HepG2 (cell line): ENCODE measurements around the gene PACS1. TPM values are rescaled to one million over a fixed set of nuclear protein-coding genes. Genes with fewer than 3 reads are reported as not detected.

ENCODE experiments used
- POLR2G ChIP-seq: fragments of 200-400 bp; formaldehyde crosslinking; IDR thresholded peaks from 2 replicates; pipeline ENCODE4 v1.6.1; 2018; ENCODE audit warnings: mild to moderate bottlenecking, low read depth, low read length, moderate library complexity
- THAP11 ChIP-seq: IDR thresholded peaks from 2 replicates; pipeline ENCODE4 v1.6.1; 2016; ENCODE audit warnings: missing biosample characterization, missing genetic modification reagents
- TRIM24 ChIP-seq: sonication (generic); formaldehyde crosslinking; IDR thresholded peaks from 2 replicates; pipeline ENCODE4 v1.8.0; 2022; ENCODE audit warnings: mild to moderate bottlenecking, missing genetic modification reagents
- ZFX ChIP-seq: sonication (generic); formaldehyde crosslinking; IDR thresholded peaks from 2 replicates; pipeline ENCODE4 v1.4.0; 2020; ENCODE audit warnings: mild to moderate bottlenecking, low read depth, missing genetic modification reagents, moderate library complexity
- ZNF33A ChIP-seq: sonication (generic); formaldehyde crosslinking; IDR thresholded peaks from 2 replicates; pipeline ENCODE4 v1.5.1; 2020; ENCODE audit warnings: missing genetic modification reagents, mild to moderate bottlenecking, moderate library complexity, borderline replicate concordance
- ZNF678 ChIP-seq: sonication (generic); formaldehyde crosslinking; IDR thresholded peaks from 2 replicates; pipeline ENCODE4 v1.4.0; 2020; ENCODE audit warnings: mild to moderate bottlenecking, missing genetic modification reagents
- polyA plus RNA-seq, 8 experiments: library from polyadenylated mRNA; depleted of rRNA in 3 of 8; stranded (reverse) in 7 of 8; unstranded in 1 of 8; fragments of >200 nt; fragmentation: Illumina TruSeq in 4 of 8; extraction: Trizol in 4 of 8; gene quantifications; 2 replicates each; pipeline versions ENCODE4 v1.2.1 to v1.2.3, GENCODE V29; 2011 to 2016; ENCODE audit warnings: low read depth in 4 of 8, missing spikeins in 1 of 8, mixed read lengths in 1 of 8; ENCODE audit not compliant: insufficient read depth in 1 of 8
- total RNA-seq, 5 experiments: library from RNA; depleted of rRNA; stranded (reverse); fragments of >200 nt; fragmentation: Illumina TruSeq; extraction: Trizol; gene quantifications; 2 replicates each; pipeline ENCODE4 v1.2.3, GENCODE V29; 2016; ENCODE audit warnings: low read depth in 1 of 5
- TF ChIP-seq, protein P1 (sequence below): sonication (generic); formaldehyde crosslinking; IDR thresholded peaks from 2 replicates; pipeline ENCODE4 v1.8.0; 2022; ENCODE audit warnings: mild to moderate bottlenecking, missing genetic modification reagents, borderline replicate concordance
- TF ChIP-seq, protein P2 (sequence below): sonication (generic); formaldehyde crosslinking; IDR thresholded peaks from 2 replicates; pipeline ENCODE4 v1.4.0; 2020; ENCODE audit warnings: missing genetic modification reagents
- TF ChIP-seq, protein P3 (sequence below): sonication (generic); formaldehyde crosslinking; conservative IDR thresholded peaks from 2 replicates; pipeline ENCODE4 v1.8.0; 2022; ENCODE audit warnings: missing genetic modification reagents

Gene PACS1
- total and polyA plus RNA-seq, 2 of the 13 experiments (the other 11 are each of a cell fraction or from before 2014, with no cell fraction given), result 7.6 to 8.6 TPM

- TF ChIP-seq, protein P1, sequence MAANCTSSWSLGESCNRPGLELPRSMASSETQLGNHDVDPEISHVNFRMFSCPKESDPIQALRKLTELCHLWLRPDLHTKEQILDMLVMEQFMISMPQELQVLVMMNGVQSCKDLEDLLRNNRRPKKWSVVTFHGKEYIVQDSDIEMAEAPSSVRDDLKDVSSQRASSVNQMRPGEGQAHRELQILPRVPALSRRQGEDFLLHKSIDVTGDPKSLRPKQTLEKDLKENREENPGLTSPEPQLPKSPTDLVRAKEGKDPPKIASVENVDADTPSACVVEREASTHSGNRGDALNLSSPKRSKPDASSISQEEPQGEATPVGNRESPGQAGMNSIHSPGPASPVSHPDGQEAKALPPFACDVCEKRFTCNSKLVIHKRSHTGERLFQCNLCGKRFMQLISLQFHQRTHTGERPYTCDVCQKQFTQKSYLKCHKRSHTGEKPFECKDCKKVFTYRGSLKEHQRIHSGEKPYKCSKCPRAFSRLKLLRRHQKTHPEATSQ (CRISPR knock-in tag), result no peak
- no peak for TF ChIP-seq POLR2G
- no peak for TF ChIP-seq TRIM24 (CRISPR knock-in tag)
- TF ChIP-seq, protein P2, sequence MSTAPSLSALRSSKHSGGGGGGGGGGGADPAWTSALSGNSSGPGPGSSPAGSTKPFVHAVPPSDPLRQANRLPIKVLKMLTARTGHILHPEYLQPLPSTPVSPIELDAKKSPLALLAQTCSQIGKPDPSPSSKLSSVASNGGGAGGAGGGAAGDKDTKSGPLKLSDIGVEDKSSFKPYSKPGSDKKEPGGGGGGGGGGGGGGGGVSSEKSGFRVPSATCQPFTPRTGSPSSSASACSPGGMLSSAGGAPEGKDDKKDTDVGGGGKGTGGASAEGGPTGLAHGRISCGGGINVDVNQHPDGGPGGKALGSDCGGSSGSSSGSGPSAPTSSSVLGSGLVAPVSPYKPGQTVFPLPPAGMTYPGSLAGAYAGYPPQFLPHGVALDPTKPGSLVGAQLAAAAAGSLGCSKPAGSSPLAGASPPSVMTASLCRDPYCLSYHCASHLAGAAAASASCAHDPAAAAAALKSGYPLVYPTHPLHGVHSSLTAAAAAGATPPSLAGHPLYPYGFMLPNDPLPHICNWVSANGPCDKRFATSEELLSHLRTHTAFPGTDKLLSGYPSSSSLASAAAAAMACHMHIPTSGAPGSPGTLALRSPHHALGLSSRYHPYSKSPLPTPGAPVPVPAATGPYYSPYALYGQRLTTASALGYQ (CRISPR knock-in tag), result no peak
- no peak for TF ChIP-seq ZFX
- no peak for TF ChIP-seq ZNF33A (CRISPR knock-in tag)
- no peak for TF ChIP-seq THAP11 (CRISPR knock-in tag)
- TF ChIP-seq, protein P3, sequence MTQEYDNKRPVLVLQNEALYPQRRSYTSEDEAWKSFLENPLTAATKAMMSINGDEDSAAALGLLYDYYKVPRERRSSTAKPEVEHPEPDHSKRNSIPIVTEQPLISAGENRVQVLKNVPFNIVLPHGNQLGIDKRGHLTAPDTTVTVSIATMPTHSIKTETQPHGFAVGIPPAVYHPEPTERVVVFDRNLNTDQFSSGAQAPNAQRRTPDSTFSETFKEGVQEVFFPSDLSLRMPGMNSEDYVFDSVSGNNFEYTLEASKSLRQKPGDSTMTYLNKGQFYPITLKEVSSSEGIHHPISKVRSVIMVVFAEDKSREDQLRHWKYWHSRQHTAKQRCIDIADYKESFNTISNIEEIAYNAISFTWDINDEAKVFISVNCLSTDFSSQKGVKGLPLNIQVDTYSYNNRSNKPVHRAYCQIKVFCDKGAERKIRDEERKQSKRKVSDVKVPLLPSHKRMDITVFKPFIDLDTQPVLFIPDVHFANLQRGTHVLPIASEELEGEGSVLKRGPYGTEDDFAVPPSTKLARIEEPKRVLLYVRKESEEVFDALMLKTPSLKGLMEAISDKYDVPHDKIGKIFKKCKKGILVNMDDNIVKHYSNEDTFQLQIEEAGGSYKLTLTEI (CRISPR knock-in tag), result no peak
- no peak for TF ChIP-seq ZNF678 (CRISPR knock-in tag)
These were observed 26.8 kb upstream of the PACS1 start (continued) for GRCh38 chr11:66042996-66043906.
